Fibroblast of lung (primary cell): ENCODE measurements around the gene CARHSP1. TPM values are rescaled to one million over a fixed set of nuclear protein-coding genes. Genes with fewer than 3 reads are reported as not detected.

ENCODE experiments used
- DNase-seq, 2 donors: peaks; one replicate each; pipeline versions ENCODE4 v3.0.0 to v3.0.0-alpha.2; 2010; ENCODE audit warnings: low read depth in 2 of 2
- H2AFZ ChIP-seq: 2 replicates; pipeline ENCODE4 v1.5.1; 2012; ENCODE audit warnings: low read length, control low read depth, inconsistent platforms
- H3K27ac ChIP-seq: 2 replicates; pipeline ENCODE4 v1.5.1; 2011; ENCODE audit warnings: low read length, control low read depth; ENCODE audit not compliant: insufficient read depth
- H3K27me3 ChIP-seq: 2 replicates; pipeline ENCODE4 v1.5.1; 2011; ENCODE audit warnings: mild to moderate bottlenecking, low read length; ENCODE audit not compliant: control insufficient read depth, insufficient read depth
- H3K36me3 ChIP-seq: 2 replicates; pipeline ENCODE4 v1.5.1; 2011; ENCODE audit warnings: low read length; ENCODE audit not compliant: control insufficient read depth, insufficient read depth
- H3K4me1 ChIP-seq: 2 replicates; pipeline ENCODE4 v1.5.1; 2011; ENCODE audit warnings: low read length; ENCODE audit not compliant: control insufficient read depth, insufficient read depth; ENCODE audit errors: extremely low read depth
- H3K4me2 ChIP-seq: 2 replicates; pipeline ENCODE4 v1.5.1; 2011; ENCODE audit warnings: low read length, control low read depth; ENCODE audit not compliant: insufficient read depth; ENCODE audit errors: extremely low read depth
- H3K4me3 ChIP-seq, 4 experiments: fragments of 200-600 bp in 1 of 4; sonication (generic) in 1 of 4; replicated peaks in 1 of 4; 2 replicates each; pipeline ENCODE4 v1.5.1; 2011 to 2016; ENCODE audit warnings: low read length in 4 of 4, low read depth in 3 of 4, mild to moderate bottlenecking in 3 of 4, control low read depth in 2 of 4, inconsistent platforms in 1 of 4, mixed read lengths in 1 of 4; ENCODE audit not compliant: insufficient read depth in 1 of 4; ENCODE audit errors: control extremely low read depth in 1 of 4
- H3K79me2 ChIP-seq: 2 replicates; pipeline ENCODE4 v1.5.1; 2012; ENCODE audit warnings: mild to moderate bottlenecking, low read length, inconsistent platforms; ENCODE audit not compliant: control insufficient read depth, insufficient read depth
- H3K9ac ChIP-seq: 2 replicates; pipeline ENCODE4 v1.5.1; 2011; ENCODE audit warnings: mild to moderate bottlenecking, low read length, control low read depth; ENCODE audit not compliant: insufficient read depth
- H3K9me3 ChIP-seq: 2 replicates; pipeline ENCODE4 v1.5.1; 2012; ENCODE audit warnings: low read depth, low read length; ENCODE audit not compliant: control insufficient read depth, insufficient read depth
- H4K20me1 ChIP-seq: 2 replicates; pipeline ENCODE4 v1.5.1; 2011; ENCODE audit warnings: low read length; ENCODE audit not compliant: control insufficient read depth, insufficient read depth; ENCODE audit errors: extremely low read depth
- CTCF ChIP-seq, 2 donors: IDR thresholded peaks in 1 of 2; conservative IDR thresholded peaks in 1 of 2; 1 replicate in 1 of 2; 2 replicates in 1 of 2; pipeline ENCODE4 v1.5.1; 2011 to 2012; ENCODE audit warnings: low read length in 2 of 2, control low read depth in 1 of 2, inconsistent platforms in 1 of 2, low read depth in 1 of 2, mild to moderate bottlenecking in 1 of 2
- EZH2 ChIP-seq: IDR thresholded peaks from 2 replicates; pipeline ENCODE4 v1.5.1; 2012; ENCODE audit warnings: low read length, control low read depth, mild to moderate bottlenecking; ENCODE audit errors: missing control alignments
- polyA plus RNA-seq, 2 donors: library from polyadenylated mRNA; depleted of rRNA in 1 of 2; stranded (reverse) in 1 of 2; unstranded in 1 of 2; fragments of >200 nt; gene quantifications; 2 replicates each; pipeline ENCODE4 v1.2.1, GENCODE V29; 2011 to 2012; ENCODE audit warnings: missing spikeins in 1 of 2
- total RNA-seq: library from RNA; depleted of rRNA; stranded (reverse); fragments of >200 nt; gene quantifications from 2 replicates; pipeline ENCODE4 v1.2.1, GENCODE V29; 2014

Gene CARHSP1
- total and polyA plus RNA-seq, 2 donors (not counting 1 experiment from before 2014, with no cell fraction given) = 90.9 to 108 TPM

- Histone ChIP-seq H3K79me2 (peaks cover 67% of the 10 kb centered on the region), H3K4me1 (peaks cover 25% of the 10 kb centered on the region), H3K27ac (peak overlapping the region; percentile 87), H3K4me2 (peak overlapping the region; percentile 96), H3K9ac (peak overlapping the region; percentile 91), H4K20me1 (no peaks in the 10 kb centered on the region), H3K27me3 (no peaks in the 10 kb centered on the region), H3K36me3 (peaks cover 6% of the 10 kb centered on the region), H3K9me3 (no peaks in the 10 kb centered on the region), H2AFZ (no peak overlapping the region), H3K4me3 (peak overlapping the region; percentile 71 to 87 (median 82))
- TF ChIP-seq EZH2 (no peak), CTCF (conservative IDR thresholded peaks at IDR 0.05 in 1 of 2, IDR thresholded peaks at IDR 0.05 in 1 of 2; ENCODE audit: low read depth in 1 of 2, low read length in 2 of 2) (no peak)
- DNase-seq = peak in 1 of 2 donors; percentile 31
These were observed 2.5 kb downstream of the CARHSP1 start for GRCh38 chr16:8866118-8866883.

- Histone ChIP-seq H3K79me2 (peaks cover 73% of the 10 kb centered on the region), H3K27ac (no peak overlapping the region), H3K4me1 (peaks cover 23% of the 10 kb centered on the region), H4K20me1 (no peaks in the 10 kb centered on the region), H3K27me3 (no peaks in the 10 kb centered on the region), H3K4me2 (no peak overlapping the region), H3K9ac (no peak overlapping the region), H3K4me3 (no peak overlapping the region), H2AFZ (no peak overlapping the region), H3K9me3 (no peaks in the 10 kb centered on the region), H3K36me3 (peaks cover 6% of the 10 kb centered on the region)
- DNase-seq = no peak
- TF ChIP-seq CTCF (conservative IDR thresholded peaks at IDR 0.05 in 1 of 2, IDR thresholded peaks at IDR 0.05 in 1 of 2; ENCODE audit: low read depth in 1 of 2, low read length in 2 of 2) = no peak
- no peak for TF ChIP-seq EZH2
These were observed 3.5 kb downstream of the CARHSP1 start for GRCh38 chr16:8865145-8865882.

- Histone ChIP-seq H3K4me1 (peaks cover 27% of the 10 kb centered on the region), H3K27me3 (no peaks in the 10 kb centered on the region), H3K36me3 (peaks cover 6% of the 10 kb centered on the region), H3K27ac (no peak overlapping the region), H3K4me2 (no peak overlapping the region), H3K9me3 (no peaks in the 10 kb centered on the region), H3K9ac (no peak overlapping the region), H2AFZ (no peak overlapping the region), H3K4me3 (no peak overlapping the region), H3K79me2 (peaks cover 77% of the 10 kb centered on the region), H4K20me1 (no peaks in the 10 kb centered on the region)
- no peak for DNase-seq
- TF ChIP-seq CTCF (conservative IDR thresholded peaks at IDR 0.05 in 1 of 2, IDR thresholded peaks at IDR 0.05 in 1 of 2; ENCODE audit: low read depth in 1 of 2, low read length in 2 of 2) (no peak), EZH2 (no peak)
These were observed 4.2 kb downstream of the CARHSP1 start for GRCh38 chr16:8864480-8865110.
